ENCODE data around the gene XYLB.

XYLB gene

GRCh38 chr3:38361496-38361895 lies 14.9 kb downstream of the XYLB start:
- TF ChIP-seq GATA1 (IDR thresholded peaks at IDR 0.05; ENCODE audit: low read depth, low read length) (no peak), POLR2A (IDR thresholded peaks at IDR 0.05; ENCODE audit: low read length) (no peak)
- DNase-seq = no peak

- no peak for TF ChIP-seq GATA1 (IDR thresholded peaks at IDR 0.05; ENCODE audit: low read depth, low read length)
- no peak for TF ChIP-seq POLR2A (IDR thresholded peaks at IDR 0.05; ENCODE audit: low read length)
- no peak for DNase-seq
These were observed 16.2 kb downstream of the XYLB start for GRCh38 chr3:38362825-38363224.

- DNase-seq = no peak
- TF ChIP-seq POLR2A (IDR thresholded peaks at IDR 0.05; ENCODE audit: low read length) (no peak), GATA1 (IDR thresholded peaks at IDR 0.05; ENCODE audit: low read depth, low read length) (no peak)
These were observed 18.3 kb downstream of the XYLB start for GRCh38 chr3:38364721-38365400.

- no peak for DNase-seq
- no peak for TF ChIP-seq GATA1 (IDR thresholded peaks at IDR 0.05; ENCODE audit: low read depth, low read length)
- no peak for TF ChIP-seq POLR2A (IDR thresholded peaks at IDR 0.05; ENCODE audit: low read length)
These were observed 19.0 kb downstream of the XYLB start for GRCh38 chr3:38365469-38366062.

GRCh38 chr3:38366082-38366481 lies 19.5 kb downstream of the XYLB start:
- TF ChIP-seq GATA1 (IDR thresholded peaks at IDR 0.05; ENCODE audit: low read depth, low read length) (no peak), POLR2A (IDR thresholded peaks at IDR 0.05; ENCODE audit: low read length) (no peak)
- no peak for DNase-seq

- DNase-seq = no peak
- TF ChIP-seq GATA1 (IDR thresholded peaks at IDR 0.05; ENCODE audit: low read depth, low read length) (no peak), POLR2A (IDR thresholded peaks at IDR 0.05; ENCODE audit: low read length) (no peak)
These were observed 21.2 kb downstream of the XYLB start for GRCh38 chr3:38367779-38368178.

GRCh38 chr3:38368238-38368637 lies 21.7 kb downstream of the XYLB start:
- TF ChIP-seq POLR2A (IDR thresholded peaks at IDR 0.05; ENCODE audit: low read length) (no peak), GATA1 (IDR thresholded peaks at IDR 0.05; ENCODE audit: low read depth, low read length) (no peak)

GRCh38 chr3:38369186-38369585 lies 22.6 kb downstream of the XYLB start:
- no peak for TF ChIP-seq POLR2A (IDR thresholded peaks at IDR 0.05; ENCODE audit: low read length)
- TF ChIP-seq GATA1 (IDR thresholded peaks at IDR 0.05; ENCODE audit: low read depth, low read length) = no peak

More at GRCh38 chr3:38368238-38368637, 21.7 kb downstream of the XYLB start:
- no peak for DNase-seq

GRCh38 chr3:38370149-38370548 lies 23.6 kb downstream of the XYLB start:
- TF ChIP-seq GATA1 (IDR thresholded peaks at IDR 0.05; ENCODE audit: low read depth, low read length) = no peak
- no peak for TF ChIP-seq POLR2A (IDR thresholded peaks at IDR 0.05; ENCODE audit: low read length)
- no peak for DNase-seq

More at GRCh38 chr3:38369186-38369585, 22.6 kb downstream of the XYLB start:
- no peak for DNase-seq

GRCh38 chr3:38370861-38371260 lies 24.3 kb downstream of the XYLB start:
- TF ChIP-seq POLR2A (IDR thresholded peaks at IDR 0.05; ENCODE audit: low read length) = no peak
- no peak for TF ChIP-seq GATA1 (IDR thresholded peaks at IDR 0.05; ENCODE audit: low read depth, low read length)
- DNase-seq = no peak

- TF ChIP-seq GATA1 (IDR thresholded peaks at IDR 0.05; ENCODE audit: low read depth, low read length) (no peak), POLR2A (IDR thresholded peaks at IDR 0.05; ENCODE audit: low read length) (no peak)
- DNase-seq = no peak
These were observed 25.1 kb downstream of the XYLB start for GRCh38 chr3:38371541-38372213.

- DNase-seq = no peak
- TF ChIP-seq POLR2A (IDR thresholded peaks at IDR 0.05; ENCODE audit: low read length) (no peak), GATA1 (IDR thresholded peaks at IDR 0.05; ENCODE audit: low read depth, low read length) (no peak)
These were observed 25.6 kb downstream of the XYLB start for GRCh38 chr3:38372214-38372601.

GRCh38 chr3:38374221-38374620 lies 27.6 kb downstream of the XYLB start:
- TF ChIP-seq POLR2A (IDR thresholded peaks at IDR 0.05; ENCODE audit: low read length) = no peak
- no peak for TF ChIP-seq GATA1 (IDR thresholded peaks at IDR 0.05; ENCODE audit: low read depth, low read length)
- DNase-seq = no peak

- TF ChIP-seq POLR2A (IDR thresholded peaks at IDR 0.05; ENCODE audit: low read length) (no peak), GATA1 (IDR thresholded peaks at IDR 0.05; ENCODE audit: low read depth, low read length) (no peak)
- no peak for DNase-seq
These were observed 28.5 kb downstream of the XYLB start for GRCh38 chr3:38375072-38375471.
